ENCODE measurements around the gene FSTL3. TPM values are rescaled to one million over a fixed set of nuclear protein-coding genes. Genes with fewer than 3 reads are reported as not detected.

FSTL3 gene
- total RNA-seq, 1 experiment from 2014 or later, result 6.8 TPM

DNA sequence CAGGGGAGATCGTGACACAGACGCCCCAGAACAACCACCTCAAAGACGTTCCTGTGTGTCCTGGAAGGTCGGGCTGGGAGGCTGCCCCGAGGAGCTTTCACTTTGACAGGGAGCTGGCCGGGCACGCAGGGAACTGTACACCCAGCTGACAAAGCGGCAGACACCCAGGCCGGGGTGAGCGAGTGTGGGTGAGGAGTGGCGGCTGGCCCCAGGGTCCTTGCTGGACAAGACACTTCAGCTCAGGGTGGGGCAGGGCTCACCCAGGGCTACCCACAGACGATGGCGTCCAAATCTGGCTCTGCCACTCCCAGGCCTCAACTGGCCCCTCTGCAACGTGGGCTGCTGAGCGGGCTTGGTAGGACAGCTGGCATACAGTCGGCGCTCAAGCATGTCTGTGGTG lies 34.5 kb upstream of the FSTL3 start:
- H3K9ac ChIP-seq (ENCODE audit: extremely low read depth, insufficient read length, low read length), result no peak overlapping the region
- no peaks in the 10 kb centered on the region for H3K4me1 ChIP-seq (ENCODE audit: insufficient read depth, low read length)
- H3K79me1 ChIP-seq (ENCODE audit: insufficient read depth, low read depth, low read length, poor library complexity, severe bottlenecking), result no peaks in the 10 kb centered on the region
- no peaks in the 10 kb centered on the region for H3K9me3 ChIP-seq (ENCODE audit: control insufficient read depth, low read depth, low read length)
- H4K5ac ChIP-seq (ENCODE audit: insufficient read length, low read depth, low read length), result no peak overlapping the region
- H3K23me2 ChIP-seq (ENCODE audit: insufficient read length, low read depth, low read length, poor library complexity, severe bottlenecking), result no peaks in the 10 kb centered on the region
- no peak overlapping the region for H3K14ac ChIP-seq (ENCODE audit: insufficient read depth, low read length)
- 0 out of 5 replicates have a peak, but pooled peaks cover 0 to 3% of the 10 kb centered on the region in 2 experiments for H3K9me3 Mint-ChIP-seq
- no peak overlapping the region for H4K91ac ChIP-seq (ENCODE audit: insufficient read length, low read depth, low read length)
- WGBS (ENCODE audit: extremely low coverage, insufficient read length, low lambda C conversion rate), result no CpG with 5 or more reads among the region's 17 CpGs
- no peaks in the 10 kb centered on the region for H4K20me1 ChIP-seq (ENCODE audit: control insufficient read depth, insufficient read depth, insufficient read length)
- H3K27me3 ChIP-seq (ENCODE audit: insufficient read depth, low read length), result no peaks in the 10 kb centered on the region; the same call in 1 of the 2 replicates
- H3K36me3 Mint-ChIP-seq (ENCODE audit: insufficient read depth in 1 of 3, low read depth in 3 of 3), result peaks cover 7 to 15% (median 8%) of the 10 kb centered on the region in 3 experiments
- no peaks in the 10 kb centered on the region for H3K79me2 ChIP-seq (ENCODE audit: insufficient read depth, low read length)
- no peak overlapping the region for H2BK12ac ChIP-seq (ENCODE audit: insufficient read length, low read depth, low read length)
- H4K8ac ChIP-seq (replicated peaks; ENCODE audit: insufficient read length, low read depth, low read length), result no peak overlapping the region
- TF ChIP-seq, protein P1, sequence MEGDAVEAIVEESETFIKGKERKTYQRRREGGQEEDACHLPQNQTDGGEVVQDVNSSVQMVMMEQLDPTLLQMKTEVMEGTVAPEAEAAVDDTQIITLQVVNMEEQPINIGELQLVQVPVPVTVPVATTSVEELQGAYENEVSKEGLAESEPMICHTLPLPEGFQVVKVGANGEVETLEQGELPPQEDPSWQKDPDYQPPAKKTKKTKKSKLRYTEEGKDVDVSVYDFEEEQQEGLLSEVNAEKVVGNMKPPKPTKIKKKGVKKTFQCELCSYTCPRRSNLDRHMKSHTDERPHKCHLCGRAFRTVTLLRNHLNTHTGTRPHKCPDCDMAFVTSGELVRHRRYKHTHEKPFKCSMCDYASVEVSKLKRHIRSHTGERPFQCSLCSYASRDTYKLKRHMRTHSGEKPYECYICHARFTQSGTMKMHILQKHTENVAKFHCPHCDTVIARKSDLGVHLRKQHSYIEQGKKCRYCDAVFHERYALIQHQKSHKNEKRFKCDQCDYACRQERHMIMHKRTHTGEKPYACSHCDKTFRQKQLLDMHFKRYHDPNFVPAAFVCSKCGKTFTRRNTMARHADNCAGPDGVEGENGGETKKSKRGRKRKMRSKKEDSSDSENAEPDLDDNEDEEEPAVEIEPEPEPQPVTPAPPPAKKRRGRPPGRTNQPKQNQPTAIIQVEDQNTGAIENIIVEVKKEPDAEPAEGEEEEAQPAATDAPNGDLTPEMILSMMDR (conservative IDR thresholded peaks at IDR 0.05), result no peak
- no peak overlapping the region for H2BK5ac ChIP-seq (ENCODE audit: insufficient read length, low read length)
- H3K27me3 Mint-ChIP-seq (ENCODE audit: low read depth), result peaks cover 27% of the 10 kb centered on the region
- H3K4me2 ChIP-seq (ENCODE audit: insufficient read depth, insufficient read length, low read length), result no peak overlapping the region
- H3K4me3 Mint-ChIP-seq, result peak overlapping the region in 1 of 2 experiments; percentile 42; a peak in 2 of 5 replicates
- H2BK20ac ChIP-seq (ENCODE audit: low read depth, low read length, poor library complexity, severe bottlenecking), result no peak overlapping the region
- H3T11ph ChIP-seq (ENCODE audit: low read length), result no peak overlapping the region
- H3K27ac ChIP-seq (ENCODE audit: insufficient read length, low read depth, low read length), result no peak overlapping the region
- H3K4me1 Mint-ChIP-seq, result peaks cover 4 to 5% of the 10 kb centered on the region in 2 experiments; a peak in 3 of 4 replicates
- no peak overlapping the region for H3K23ac ChIP-seq (ENCODE audit: insufficient read length, low read depth, low read length)
- H3K18ac ChIP-seq (ENCODE audit: insufficient read length, low read depth, low read length), result no peak overlapping the region
- H2AK5ac ChIP-seq (ENCODE audit: insufficient read length, low read length), result no peak overlapping the region
- no peak overlapping the region for H3K4ac ChIP-seq (ENCODE audit: low read depth, low read length)
- DNase-seq, result no peak
- H2BK120ac ChIP-seq (ENCODE audit: low read depth, low read length, poor library complexity, severe bottlenecking), result no peak overlapping the region
- H3K27ac Mint-ChIP-seq, result no peak overlapping the region
- H2BK15ac ChIP-seq (ENCODE audit: low read depth, low read length), result no peak overlapping the region
- no peak overlapping the region for H3K56ac ChIP-seq (ENCODE audit: insufficient read length, low read depth, low read length)
- H2AFZ ChIP-seq (ENCODE audit: low read length), result no peak overlapping the region

All from H9 (cell line).